Measurements from ENCODE around the gene GPR37L1. TPM values are rescaled to one million over a fixed set of nuclear protein-coding genes. Genes with fewer than 3 reads are reported as not detected.

The GPR37L1 gene
- total and polyA plus RNA-seq, 2 of the 4 experiments (the other 2 are of a cell fraction), result 0.02 TPM; not detected in 1

GRCh38 chr1:202134645-202135172 lies 12.0 kb downstream of the GPR37L1 start:
- peak overlapping the region; percentile 21; the same call in 1 of the 2 replicates for H2AK5ac ChIP-seq (ENCODE audit: low read depth, low read length)
- ATAC-seq (ENCODE audit: low read depth) (no peak), DNase-seq (no peak)
- H3K36me3 ChIP-seq (ENCODE audit: control insufficient read depth, insufficient read depth, low read length), result peaks cover 43% of the 10 kb centered on the region
- no peak overlapping the region for H4K91ac ChIP-seq (ENCODE audit: insufficient read depth, low read depth, low read length)
- H2BK20ac ChIP-seq (ENCODE audit: low read depth, low read length), result no peak overlapping the region
- TF ChIP-seq NFE2L2 (IDR thresholded peaks at IDR 0.05; ENCODE audit: low read depth, low read length) (no peak), RFX5 (IDR thresholded peaks at IDR 0.05; ENCODE audit: low read depth, low read length) (no peak), BHLHE40 (IDR thresholded peaks at IDR 0.05; ENCODE audit: low read depth, low read length) (no peak), FOS (IDR thresholded peaks at IDR 0.05; ENCODE audit: low read depth, low read length) (no peak), RAD21 (IDR thresholded peaks at IDR 0.05; ENCODE audit: low read length) (no peak), USF2 (IDR thresholded peaks at IDR 0.05; ENCODE audit: low read depth, low read length) (no peak), MAFK (IDR thresholded peaks at IDR 0.05; ENCODE audit: low read depth, low read length) (no peak), RCOR1 (IDR thresholded peaks at IDR 0.05; ENCODE audit: insufficient replicate concordance, low read length) (no peak), CHD1 (IDR thresholded peaks at IDR 0.05; ENCODE audit: low read depth, low read length) (no peak), SMC3 (IDR thresholded peaks at IDR 0.05; ENCODE audit: low read depth, low read length) (no peak), POLR2A (IDR thresholded peaks at IDR 0.05; ENCODE audit: low read depth, low read length) (no peak), CEBPB (IDR thresholded peaks at IDR 0.05; ENCODE audit: low read depth, low read length) (no peak), MAZ (IDR thresholded peaks at IDR 0.05; ENCODE audit: borderline replicate concordance, low read depth, low read length) (no peak), MXI1 (IDR thresholded peaks at IDR 0.05; ENCODE audit: borderline replicate concordance, low read depth, low read length) (no peak)
- TF ChIP-seq, protein P1, sequence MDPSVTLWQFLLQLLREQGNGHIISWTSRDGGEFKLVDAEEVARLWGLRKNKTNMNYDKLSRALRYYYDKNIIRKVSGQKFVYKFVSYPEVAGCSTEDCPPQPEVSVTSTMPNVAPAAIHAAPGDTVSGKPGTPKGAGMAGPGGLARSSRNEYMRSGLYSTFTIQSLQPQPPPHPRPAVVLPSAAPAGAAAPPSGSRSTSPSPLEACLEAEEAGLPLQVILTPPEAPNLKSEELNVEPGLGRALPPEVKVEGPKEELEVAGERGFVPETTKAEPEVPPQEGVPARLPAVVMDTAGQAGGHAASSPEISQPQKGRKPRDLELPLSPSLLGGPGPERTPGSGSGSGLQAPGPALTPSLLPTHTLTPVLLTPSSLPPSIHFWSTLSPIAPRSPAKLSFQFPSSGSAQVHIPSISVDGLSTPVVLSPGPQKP (IDR thresholded peaks at IDR 0.05; ENCODE audit: borderline replicate concordance, low read depth, low read length), result no peak
- TF ChIP-seq, protein P2, sequence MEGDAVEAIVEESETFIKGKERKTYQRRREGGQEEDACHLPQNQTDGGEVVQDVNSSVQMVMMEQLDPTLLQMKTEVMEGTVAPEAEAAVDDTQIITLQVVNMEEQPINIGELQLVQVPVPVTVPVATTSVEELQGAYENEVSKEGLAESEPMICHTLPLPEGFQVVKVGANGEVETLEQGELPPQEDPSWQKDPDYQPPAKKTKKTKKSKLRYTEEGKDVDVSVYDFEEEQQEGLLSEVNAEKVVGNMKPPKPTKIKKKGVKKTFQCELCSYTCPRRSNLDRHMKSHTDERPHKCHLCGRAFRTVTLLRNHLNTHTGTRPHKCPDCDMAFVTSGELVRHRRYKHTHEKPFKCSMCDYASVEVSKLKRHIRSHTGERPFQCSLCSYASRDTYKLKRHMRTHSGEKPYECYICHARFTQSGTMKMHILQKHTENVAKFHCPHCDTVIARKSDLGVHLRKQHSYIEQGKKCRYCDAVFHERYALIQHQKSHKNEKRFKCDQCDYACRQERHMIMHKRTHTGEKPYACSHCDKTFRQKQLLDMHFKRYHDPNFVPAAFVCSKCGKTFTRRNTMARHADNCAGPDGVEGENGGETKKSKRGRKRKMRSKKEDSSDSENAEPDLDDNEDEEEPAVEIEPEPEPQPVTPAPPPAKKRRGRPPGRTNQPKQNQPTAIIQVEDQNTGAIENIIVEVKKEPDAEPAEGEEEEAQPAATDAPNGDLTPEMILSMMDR (conservative IDR thresholded peaks at IDR 0.05; ENCODE audit: low read depth, low read length), result no peak
- no peak overlapping the region for H3K4ac ChIP-seq (ENCODE audit: low read depth, low read length)
- H3K23ac ChIP-seq (ENCODE audit: low read depth, low read length), result no peak overlapping the region
- H3K9ac ChIP-seq (ENCODE audit: low read depth, low read length), result no peak overlapping the region
- H3K18ac ChIP-seq (ENCODE audit: low read depth, low read length), result no peak overlapping the region
- H4K8ac ChIP-seq (ENCODE audit: low read depth in 2 of 2, low read length in 2 of 2), result no peak overlapping the region
- H2AK9ac ChIP-seq (replicated peaks; ENCODE audit: low read depth, low read length, poor library complexity), result peak overlapping the region; percentile 25
- H2BK15ac ChIP-seq (ENCODE audit: low read depth, low read length), result no peak overlapping the region
- 0 out of 2 replicates have a peak, but pooled peaks cover 5% of the 10 kb centered on the region for H3K9me1 ChIP-seq (ENCODE audit: insufficient read depth, low read length)
- ChIA-PET POLR2A (ENCODE audit: unreplicated experiment) (no interaction called here), CTCF (interaction anchor here (1.5 to 1.6 kb wide), 2 partner anchors 11 to 21 kb away, joined by 4 to 5 read pairs; partner anchors contain the start of gene GPR37L1)
- no peak overlapping the region for H2AFZ ChIP-seq (replicated peaks; ENCODE audit: low read length, poor library complexity)
- no peak overlapping the region for H2BK120ac ChIP-seq (ENCODE audit: low read depth, low read length)
- H4K5ac ChIP-seq (ENCODE audit: low read depth, low read length), result no peak overlapping the region
- no peak overlapping the region for H3K56ac ChIP-seq (ENCODE audit: extremely low read depth, insufficient read depth, low read length)
- WGBS, 2 experiments (ENCODE audit: extremely low coverage in 2 of 2, insufficient read length in 1 of 2), result 93% methylated on average over 8 of the region's 13 CpGs; no CpG with 5 or more reads in 1 of the 2 experiments
- in situ Hi-C loops (cut with MboI; ENCODE audit: low sequenced_read_pairs), result loop anchor here (25.0 kb wide), 1 partner anchor 597 kb away; the partner anchor contains the start of gene NAV1
- no peak overlapping the region for H3K27ac ChIP-seq (ENCODE audit: insufficient read depth, low read length)
- no peak overlapping the region for H3K4me2 ChIP-seq (ENCODE audit: low read depth, low read length)
- dilution Hi-C loops (cut with HindIII; ENCODE audit: low sequenced_read_pairs, unreplicated experiment), result no loop called here
- peaks cover 10 to 28% of the 10 kb centered on the region in 2 experiments; a peak in 3 of 4 replicates for H3K79me1 ChIP-seq (ENCODE audit: low read depth in 1 of 2, low read length in 2 of 2)
- no peak overlapping the region for H3K4me3 ChIP-seq (ENCODE audit: insufficient read depth, low read depth, low read length)
- H3K27me3 ChIP-seq (ENCODE audit: control insufficient read depth, insufficient read depth, low read length), result no peaks in the 10 kb centered on the region
- 0 out of 2 replicates have a peak, but pooled peaks cover 1% of the 10 kb centered on the region for H3K4me1 ChIP-seq (ENCODE audit: control insufficient read depth, insufficient read depth, low read length)
- intact Hi-C loops (cut with micrococcal nuclease), result loop anchor here (1.0 to 5.0 kb wide), 2 partner anchors 12 to 127 kb away; partner anchors contain the start of gene GPR37L1
- no peaks in the 10 kb centered on the region for H3K9me3 ChIP-seq (ENCODE audit: control insufficient read depth, insufficient read depth, low read length)
- H4K20me1 ChIP-seq (ENCODE audit: insufficient read depth, low read length), result peaks cover 47% of the 10 kb centered on the region
- H3K14ac ChIP-seq (replicated peaks; ENCODE audit: low read depth, low read length), result no peak overlapping the region
- no TSS peak for BruUV-seq (replicated peaks)
- no peak overlapping the region for H2BK5ac ChIP-seq (ENCODE audit: low read depth, low read length, poor library complexity, severe bottlenecking)

All from IMR-90 (cell line).